ACC112 (cell line): ENCODE results near the gene LHFPL3.
"Not testable (repeated sequence)": the region's sequence is repeated elsewhere in the genome, so short reads cannot be mapped to it uniquely, and the experiment has no call there.

ENCODE experiments used
- H2AFZ ChIP-seq: fragments of 200-600 bp; sonication (generic); one replicate; pipeline ENCODE4 v1.6.0; 2017; ENCODE audit warnings: antibody characterized with exemption, low read length; ENCODE audit not compliant: unreplicated experiment
- H3K27ac ChIP-seq: fragments of 200-600 bp; sonication (generic); 2 replicates; pipeline ENCODE4 v1.5.1; 2014; ENCODE audit warnings: low read depth, mild to moderate bottlenecking, antibody characterized with exemption, low read length, moderate library complexity
- H3K27me3 ChIP-seq: fragments of 200-600 bp; sonication (generic); 2 replicates; pipeline ENCODE4 v1.6.1; 2014; ENCODE audit warnings: mild to moderate bottlenecking, antibody characterized with exemption, low read length, moderate library complexity, mixed read lengths; ENCODE audit not compliant: insufficient read depth
- H3K36me3 ChIP-seq: fragments of 200-600 bp; sonication (generic); 2 replicates; pipeline ENCODE4 v1.6.1; 2016; ENCODE audit warnings: mild to moderate bottlenecking, antibody characterized with exemption, low read length, moderate library complexity, mixed read lengths; ENCODE audit not compliant: insufficient read depth
- H3K4me1 ChIP-seq: fragments of 200-600 bp; sonication (generic); one replicate; pipeline ENCODE4 v1.6.1; 2016; ENCODE audit warnings: low read length, mixed read lengths; ENCODE audit not compliant: insufficient read depth, unreplicated experiment, control insufficient read depth
- H3K4me3 ChIP-seq: fragments of 200-600 bp; sonication (generic); 2 replicates; pipeline ENCODE4 v1.5.1; 2014; ENCODE audit warnings: mild to moderate bottlenecking, low read depth, low read length
- H3K79me2 ChIP-seq: fragments of 200-600 bp; sonication (generic); one replicate; pipeline ENCODE4 v1.6.0; 2016; ENCODE audit warnings: low read length; ENCODE audit not compliant: control insufficient read depth, unreplicated experiment, insufficient read depth

The LHFPL3 gene

GRCh38 chr7:104664648-104665047 is 336.2 kb downstream of the LHFPL3 start:
- H3K36me3 ChIP-seq, result no peaks in the 10 kb centered on the region
- no peak overlapping the region for H3K27ac ChIP-seq
- H2AFZ ChIP-seq, result no peak overlapping the region
- no peaks in the 10 kb centered on the region for H3K27me3 ChIP-seq
- no peaks in the 10 kb centered on the region for H3K4me1 ChIP-seq
- H3K79me2 ChIP-seq, result no peaks in the 10 kb centered on the region
- no peak overlapping the region for H3K4me3 ChIP-seq

DNA sequence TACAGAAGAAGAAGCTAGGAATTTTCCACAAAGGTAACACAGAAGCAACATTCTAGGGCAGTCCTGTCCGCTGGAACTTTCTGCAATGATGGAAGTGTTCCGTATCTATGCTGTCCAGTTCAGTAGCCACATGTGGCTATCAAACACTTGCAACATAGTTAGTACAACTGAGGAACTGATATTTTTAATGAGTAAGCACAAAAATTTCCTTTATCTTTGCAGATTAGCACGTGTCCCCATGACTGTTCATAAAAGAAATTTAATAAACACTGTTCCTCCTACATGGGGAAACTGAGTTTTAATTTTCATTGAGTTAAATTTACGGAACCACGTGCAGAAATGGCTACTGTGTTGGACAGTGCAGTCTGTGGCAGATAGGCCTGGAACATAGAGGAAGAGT is 349.2 kb downstream of the LHFPL3 start:
- H3K27me3 ChIP-seq, result peaks cover 25% of the 10 kb centered on the region
- no peaks in the 10 kb centered on the region for H3K79me2 ChIP-seq
- no peak overlapping the region for H3K27ac ChIP-seq
- no peak overlapping the region for H3K4me3 ChIP-seq
- no peak overlapping the region for H2AFZ ChIP-seq
- H3K36me3 ChIP-seq, result no peaks in the 10 kb centered on the region
- H3K4me1 ChIP-seq, result no peaks in the 10 kb centered on the region

- no peak overlapping the region for H3K4me3 ChIP-seq
- H3K27me3 ChIP-seq, result peaks cover 24% of the 10 kb centered on the region
- H2AFZ ChIP-seq, result no peak overlapping the region
- H3K27ac ChIP-seq, result no peak overlapping the region
- no peaks in the 10 kb centered on the region for H3K36me3 ChIP-seq
- no peaks in the 10 kb centered on the region for H3K4me1 ChIP-seq
- no peaks in the 10 kb centered on the region for H3K79me2 ChIP-seq
Observed at GRCh38 chr7:104679085-104679484, 350.7 kb downstream of the LHFPL3 start.

GRCh38 chr7:104686286-104686685 is 357.9 kb downstream of the LHFPL3 start:
- Histone ChIP-seq H2AFZ (no peak overlapping the region), H3K79me2 (no peaks in the 10 kb centered on the region), H3K36me3 (no peaks in the 10 kb centered on the region), H3K4me3 (no peak overlapping the region), H3K27ac (no peak overlapping the region), H3K4me1 (no peaks in the 10 kb centered on the region), H3K27me3 (peaks cover 13% of the 10 kb centered on the region)

GRCh38 chr7:104694710-104695109 is 366.3 kb downstream of the LHFPL3 start:
- no peak overlapping the region for H2AFZ ChIP-seq
- H3K4me3 ChIP-seq, result no peak overlapping the region
- H3K36me3 ChIP-seq, result no peaks in the 10 kb centered on the region
- no peaks in the 10 kb centered on the region for H3K4me1 ChIP-seq
- no peaks in the 10 kb centered on the region for H3K79me2 ChIP-seq
- H3K27ac ChIP-seq, result no peak overlapping the region
- 0 out of 2 replicates have a peak, but pooled peaks cover 5% of the 10 kb centered on the region for H3K27me3 ChIP-seq

DNA sequence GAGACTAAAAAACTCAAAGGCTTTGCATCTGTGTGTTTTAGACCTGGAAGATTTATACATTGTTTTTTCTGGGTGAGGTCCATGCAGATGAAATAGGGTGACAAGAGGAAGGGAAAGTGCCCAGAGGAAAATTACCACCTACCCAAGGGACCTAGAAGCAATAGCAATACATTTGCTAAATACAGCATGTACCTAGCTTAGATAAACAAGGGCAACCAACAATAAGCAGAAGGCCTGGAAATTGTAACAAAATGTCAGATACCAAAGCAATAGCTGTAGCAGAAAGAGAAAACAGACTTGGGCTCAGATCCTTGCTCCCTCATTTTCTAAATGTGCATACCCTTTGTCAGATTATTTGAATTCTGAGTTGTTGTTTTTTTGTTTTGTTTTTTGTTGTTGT is 367.2 kb downstream of the LHFPL3 start:
- Histone ChIP-seq H3K36me3 (no peaks in the 10 kb centered on the region), H3K27me3 (0 out of 2 replicates have a peak, but pooled peaks cover 5% of the 10 kb centered on the region), H2AFZ (no peak overlapping the region), H3K4me3 (no peak overlapping the region), H3K27ac (no peak overlapping the region), H3K79me2 (no peaks in the 10 kb centered on the region), H3K4me1 (no peaks in the 10 kb centered on the region)

- H3K4me3 ChIP-seq, result no peak overlapping the region
- H3K4me1 ChIP-seq, result no peaks in the 10 kb centered on the region
- H3K27ac ChIP-seq, result no peak overlapping the region
- H3K27me3 ChIP-seq, result 0 out of 2 replicates have a peak, but pooled peaks cover 5% of the 10 kb centered on the region
- H3K36me3 ChIP-seq, result no peaks in the 10 kb centered on the region
- H3K79me2 ChIP-seq, result no peaks in the 10 kb centered on the region
- no peak overlapping the region for H2AFZ ChIP-seq
Observed at GRCh38 chr7:104700336-104700735, 371.9 kb downstream of the LHFPL3 start.

DNA sequence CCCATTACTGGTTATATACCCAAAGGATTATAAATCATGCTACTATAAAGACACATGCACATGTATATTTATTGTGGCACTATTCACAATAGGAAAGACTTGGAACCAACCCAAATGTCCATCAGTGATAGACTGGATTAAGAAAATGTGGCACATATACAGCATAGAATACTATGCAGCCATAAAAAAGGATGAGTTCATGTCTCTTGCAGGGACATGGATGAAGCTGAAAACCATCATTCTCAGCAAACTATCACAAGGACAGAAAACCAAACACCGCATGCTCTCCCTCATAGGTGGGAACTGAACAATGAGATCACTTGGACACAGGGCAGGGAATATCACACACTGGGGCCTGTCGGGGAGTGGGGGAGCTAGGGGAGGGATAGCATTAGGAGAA is 392.6 kb downstream of the LHFPL3 start:
- H3K79me2 ChIP-seq, H2AFZ ChIP-seq, H3K4me1 ChIP-seq, H3K36me3 ChIP-seq, H3K4me3 ChIP-seq, H3K27ac ChIP-seq: not testable (repeated sequence)
- peaks cover 17% of the 10 kb centered on the region for H3K27me3 ChIP-seq

GRCh38 chr7:104723001-104723400 is 394.6 kb downstream of the LHFPL3 start:
- Histone ChIP-seq H3K36me3 (no peaks in the 10 kb centered on the region), H3K27me3 (peaks cover 10% of the 10 kb centered on the region), H3K27ac (no peak overlapping the region), H3K79me2 (no peaks in the 10 kb centered on the region), H2AFZ (no peak overlapping the region), H3K4me3 (no peak overlapping the region), H3K4me1 (no peaks in the 10 kb centered on the region)

- Histone ChIP-seq H2AFZ (no peak overlapping the region), H3K27me3 (peaks cover 3% of the 10 kb centered on the region; the same call in 1 of the 2 replicates), H3K4me3 (no peak overlapping the region), H3K27ac (no peak overlapping the region), H3K4me1 (no peaks in the 10 kb centered on the region), H3K79me2 (no peaks in the 10 kb centered on the region), H3K36me3 (no peaks in the 10 kb centered on the region)
Observed at GRCh38 chr7:104758504-104758903, 430.1 kb downstream of the LHFPL3 start.

GRCh38 chr7:104761892-104762291 is 433.5 kb downstream of the LHFPL3 start:
- no peaks in the 10 kb centered on the region for H3K4me1 ChIP-seq
- no peak overlapping the region for H2AFZ ChIP-seq
- H3K27ac ChIP-seq, result no peak overlapping the region
- H3K27me3 ChIP-seq, result peaks cover 20% of the 10 kb centered on the region
- H3K79me2 ChIP-seq, result no peaks in the 10 kb centered on the region
- no peaks in the 10 kb centered on the region for H3K36me3 ChIP-seq
- H3K4me3 ChIP-seq, result no peak overlapping the region
